Cardiac fibroblast (primary cell): ENCODE data around the gene MARK2.
"Not testable (repeated sequence)": the region's sequence is repeated elsewhere in the genome, so short reads cannot be mapped to it uniquely, and the experiment has no call there.

Source experiments
- DNase-seq, 2 donors: peaks; one replicate each; pipeline versions ENCODE4 v3.0.0 to v3.0.0-alpha.2; 2010; ENCODE audit warnings: low read depth in 2 of 2
- H3K4me3 ChIP-seq, 2 donors: replicated peaks in 1 of 2; 1 replicate in 1 of 2; 2 replicates in 1 of 2; pipeline ENCODE4 v1.5.1; 2011; ENCODE audit warnings: low read depth in 2 of 2, low read length in 2 of 2, mild to moderate bottlenecking in 2 of 2, moderate library complexity in 1 of 2
- TF ChIP-seq, protein P1 (sequence below): IDR thresholded peaks from one replicate; pipeline ENCODE4 v1.5.1; 2011; ENCODE audit warnings: low read depth, mild to moderate bottlenecking, low read length, inconsistent platforms

The MARK2 gene

DNA sequence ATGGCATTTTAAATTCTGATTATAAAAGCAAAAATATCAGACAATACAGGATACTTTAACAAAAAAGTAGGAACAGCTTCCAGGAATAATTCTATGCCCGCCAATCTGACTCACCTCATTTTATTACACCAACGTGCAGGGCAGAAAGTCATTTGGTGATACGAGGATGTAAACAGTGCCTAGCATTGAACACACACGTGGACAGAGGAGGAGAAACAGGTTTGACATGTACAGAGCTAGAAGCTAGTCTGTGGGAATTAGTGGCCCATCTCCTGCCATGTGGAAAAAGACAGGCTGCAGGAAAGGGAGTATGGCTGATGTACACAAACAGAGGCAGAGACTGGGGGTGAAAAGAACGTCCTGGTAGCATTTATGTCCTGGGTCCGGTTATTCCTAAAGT lies 34.7 kb upstream of the MARK2 start:
- TF ChIP-seq, protein P1, sequence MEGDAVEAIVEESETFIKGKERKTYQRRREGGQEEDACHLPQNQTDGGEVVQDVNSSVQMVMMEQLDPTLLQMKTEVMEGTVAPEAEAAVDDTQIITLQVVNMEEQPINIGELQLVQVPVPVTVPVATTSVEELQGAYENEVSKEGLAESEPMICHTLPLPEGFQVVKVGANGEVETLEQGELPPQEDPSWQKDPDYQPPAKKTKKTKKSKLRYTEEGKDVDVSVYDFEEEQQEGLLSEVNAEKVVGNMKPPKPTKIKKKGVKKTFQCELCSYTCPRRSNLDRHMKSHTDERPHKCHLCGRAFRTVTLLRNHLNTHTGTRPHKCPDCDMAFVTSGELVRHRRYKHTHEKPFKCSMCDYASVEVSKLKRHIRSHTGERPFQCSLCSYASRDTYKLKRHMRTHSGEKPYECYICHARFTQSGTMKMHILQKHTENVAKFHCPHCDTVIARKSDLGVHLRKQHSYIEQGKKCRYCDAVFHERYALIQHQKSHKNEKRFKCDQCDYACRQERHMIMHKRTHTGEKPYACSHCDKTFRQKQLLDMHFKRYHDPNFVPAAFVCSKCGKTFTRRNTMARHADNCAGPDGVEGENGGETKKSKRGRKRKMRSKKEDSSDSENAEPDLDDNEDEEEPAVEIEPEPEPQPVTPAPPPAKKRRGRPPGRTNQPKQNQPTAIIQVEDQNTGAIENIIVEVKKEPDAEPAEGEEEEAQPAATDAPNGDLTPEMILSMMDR: no peak
- no peak overlapping the region for H3K4me3 ChIP-seq
- no peak for DNase-seq

DNA sequence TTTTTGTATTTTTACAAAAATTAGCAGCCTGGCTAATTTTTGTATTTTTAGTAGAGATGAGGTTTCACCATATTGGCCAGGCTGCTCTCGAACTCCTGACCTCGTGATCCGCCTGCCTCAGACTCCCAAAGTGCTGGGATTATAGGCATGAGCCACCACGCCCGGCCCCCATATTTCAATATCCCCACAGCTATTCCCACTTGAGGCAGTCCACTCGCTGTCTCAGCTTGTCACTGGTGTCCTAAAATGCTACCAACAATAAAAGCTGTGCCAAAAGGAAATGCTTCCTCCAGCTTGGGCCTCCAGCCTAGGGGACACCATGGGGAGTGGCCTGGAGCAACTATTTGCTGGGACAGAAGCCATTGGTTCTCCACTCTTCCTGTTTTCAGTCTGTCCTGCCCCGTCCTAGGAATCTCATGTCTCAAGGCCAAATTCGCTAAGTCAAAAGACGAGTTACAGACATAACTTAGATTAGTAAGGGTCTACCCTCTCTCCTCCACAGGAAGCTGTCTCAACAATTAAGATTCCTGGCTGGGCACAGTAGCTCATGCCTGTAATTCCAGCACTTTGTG lies 33.0 kb upstream of the MARK2 start:
- H3K4me3 ChIP-seq: no peak overlapping the region
- TF ChIP-seq, protein P1: no peak
- peak; percentile 27 to 82 for DNase-seq

DNA sequence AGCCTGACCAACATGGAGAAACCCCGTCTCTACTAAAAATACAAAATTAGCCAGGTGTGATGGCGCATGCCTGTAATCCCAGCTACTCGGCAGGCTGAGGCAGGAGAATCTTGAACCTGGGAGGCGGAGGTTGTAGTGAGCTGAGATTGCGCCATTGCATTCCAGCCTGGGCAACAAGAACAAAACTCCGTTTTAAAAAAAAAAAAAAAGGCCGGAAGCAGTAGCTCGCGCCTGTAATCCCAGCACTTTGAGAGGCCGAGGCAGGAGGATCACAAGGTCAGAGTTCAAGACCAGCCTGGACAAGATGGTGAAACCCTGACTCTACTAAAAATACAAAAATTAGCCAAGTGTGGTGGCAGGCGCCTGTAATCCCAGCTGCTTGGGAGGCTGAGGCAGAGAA lies 28.5 kb upstream of the MARK2 start:
- DNase-seq, H3K4me3 ChIP-seq: not testable (repeated sequence)

DNA sequence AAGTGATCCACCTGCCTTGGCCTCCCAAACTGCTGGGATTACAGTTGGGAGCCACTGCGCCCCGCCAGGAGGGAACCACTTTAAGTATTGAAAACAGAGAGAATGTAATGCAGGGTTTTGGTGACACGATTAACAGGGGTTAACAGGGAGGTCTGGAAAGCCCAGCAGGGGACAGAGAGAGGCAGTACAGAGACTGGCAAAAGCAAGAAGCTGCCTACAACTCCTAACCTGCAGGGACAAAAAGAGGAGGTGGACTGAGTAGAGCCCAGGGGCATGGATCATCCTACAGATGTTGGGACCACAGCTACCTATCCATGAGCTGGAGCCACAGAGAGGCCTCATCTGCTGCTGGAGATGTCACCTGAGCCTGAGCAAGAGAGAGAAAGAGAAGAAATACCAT lies 27.4 kb upstream of the MARK2 start:
- no peak for DNase-seq
- TF ChIP-seq, protein P1: no peak

DNA sequence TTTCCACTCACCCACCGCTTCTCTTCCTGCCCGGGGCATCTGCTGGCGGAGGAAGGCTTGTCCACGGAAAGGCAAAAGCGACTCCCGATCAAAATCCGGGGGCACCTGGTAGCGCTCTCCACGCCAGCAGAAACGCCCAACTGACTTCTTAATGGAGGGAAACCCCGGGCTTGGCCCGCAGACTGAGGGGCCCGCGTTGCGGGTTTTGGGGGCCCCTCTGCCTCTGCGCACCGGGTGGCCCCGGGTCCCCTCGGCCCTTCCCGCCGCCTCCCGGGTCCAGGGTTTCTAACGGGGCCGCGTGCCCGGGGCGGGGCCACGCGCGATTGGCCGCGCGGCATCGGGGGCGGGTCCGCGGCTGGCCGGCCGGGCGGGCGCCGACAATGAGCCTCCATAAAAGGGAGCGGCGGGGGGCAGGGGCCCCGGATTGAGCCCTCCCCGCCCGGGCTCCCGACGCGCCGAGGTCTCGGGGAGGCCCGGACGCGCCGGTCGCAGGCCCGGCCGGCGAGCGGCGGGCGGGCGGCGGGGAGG lies 25.8 kb upstream of the MARK2 start, which contains the start of gene SPINDOC:
TSS of gene SPINDOC (plus strand) at position 422 of the 528 bp plus-strand sequence. CDS start 231 bp downstream, outside the sequence.
- TF ChIP-seq, protein P1: no peak
- H3K4me3 ChIP-seq: peak within 1 kb of the TSS; percentile 91 to 97
- peak; percentile 59 to 70 for DNase-seq

More for the DNA sequence above, 27.4 kb upstream of the MARK2 start:
- no peak overlapping the region for H3K4me3 ChIP-seq

DNA sequence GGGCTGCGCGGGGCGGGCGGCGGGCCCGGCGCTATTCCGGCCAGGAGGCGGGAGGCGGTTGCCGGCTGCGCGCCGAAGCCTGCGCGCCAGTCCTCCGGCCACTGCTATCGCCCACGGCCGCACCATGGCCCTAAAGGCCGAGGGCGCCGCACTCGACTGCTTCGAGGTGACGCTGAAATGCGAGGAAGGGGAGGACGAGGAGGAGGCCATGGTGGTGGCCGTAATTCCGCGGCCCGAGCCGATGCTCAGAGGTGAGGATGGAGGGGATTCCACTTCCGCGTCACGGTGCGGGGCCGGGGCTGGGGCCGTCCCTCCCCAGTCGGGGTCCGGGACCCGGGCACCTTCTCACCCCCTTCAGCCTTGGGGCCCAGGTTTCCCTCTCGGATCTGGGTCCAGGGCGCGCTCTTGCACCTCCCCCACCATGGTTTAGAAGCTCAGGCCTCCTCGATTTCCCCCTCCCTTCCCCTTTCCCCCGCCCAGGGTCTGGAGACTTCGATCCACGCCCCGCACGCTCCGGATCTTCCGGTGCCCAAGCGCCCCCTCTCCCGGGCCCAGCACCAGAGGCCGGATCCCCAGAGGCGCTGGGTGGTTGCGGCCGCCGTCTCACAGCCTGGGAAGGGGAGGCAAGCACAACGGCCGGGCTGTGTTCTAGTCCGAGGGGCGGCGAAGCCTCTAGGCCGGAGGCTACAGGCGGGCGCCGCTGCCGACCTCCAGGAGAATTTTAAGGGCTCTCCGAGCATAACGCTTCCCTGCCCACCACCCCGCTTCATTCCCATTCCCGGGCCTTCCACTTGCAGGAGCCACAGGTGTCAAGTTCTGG lies 25.1 kb upstream of the MARK2 start:
- DNase-seq: peak; percentile 40 to 61

DNA sequence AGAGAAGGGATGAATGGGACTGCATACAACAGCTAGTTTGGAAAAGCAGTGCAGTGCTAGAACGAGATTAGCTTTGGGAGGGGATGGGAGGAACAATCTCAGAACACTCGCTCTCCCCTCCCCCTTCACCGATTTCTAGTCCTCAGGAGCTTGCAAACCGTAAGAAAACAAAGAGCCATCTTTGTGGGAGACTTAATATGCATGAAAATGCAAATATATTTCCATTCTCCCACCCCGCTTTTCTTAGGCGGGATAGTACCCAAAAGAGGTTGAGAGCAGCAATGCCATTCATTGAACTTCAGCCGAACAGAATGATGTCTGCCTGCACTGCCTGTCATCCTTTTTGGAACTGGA lies 24.6 kb upstream of the MARK2 start:
- H3K4me3 ChIP-seq: peak overlapping the region; percentile 91 to 97
- TF ChIP-seq, protein P1: no peak
- peak in 1 of 2 donors; percentile 13 for DNase-seq

More for the DNA sequence above, 25.1 kb upstream of the MARK2 start:
- TF ChIP-seq, protein P1: no peak
- peak overlapping the region; percentile 91 to 97 for H3K4me3 ChIP-seq
